Dermis microvascular lymphatic vessel endothelial cell (primary cell): ENCODE measurements around the gene DNAJB7. TPM values are rescaled to one million over a fixed set of nuclear protein-coding genes. Genes with fewer than 3 reads are reported as not detected.
A peak's percentile ranks its signal among the peaks of the same experiment; 100 is the strongest.
"Not testable (repeated sequence)": the region's sequence is repeated elsewhere in the genome, so short reads cannot be mapped to it uniquely, and the experiment has no call there.

ENCODE experiments used
- DNase-seq, 2 donors: peaks; one replicate each; pipeline versions ENCODE4 v3.0.0 to v3.0.0-alpha.2; 2010; ENCODE audit warnings: low read depth in 2 of 2
- total RNA-seq: library from RNA; depleted of rRNA; stranded (reverse); fragments of >200 nt; gene quantifications from 2 replicates; pipeline ENCODE4 v1.2.1, GENCODE V29; 2014

The DNAJB7 gene
- total RNA-seq, 1 donor from 2014 or later = not detected

DNA sequence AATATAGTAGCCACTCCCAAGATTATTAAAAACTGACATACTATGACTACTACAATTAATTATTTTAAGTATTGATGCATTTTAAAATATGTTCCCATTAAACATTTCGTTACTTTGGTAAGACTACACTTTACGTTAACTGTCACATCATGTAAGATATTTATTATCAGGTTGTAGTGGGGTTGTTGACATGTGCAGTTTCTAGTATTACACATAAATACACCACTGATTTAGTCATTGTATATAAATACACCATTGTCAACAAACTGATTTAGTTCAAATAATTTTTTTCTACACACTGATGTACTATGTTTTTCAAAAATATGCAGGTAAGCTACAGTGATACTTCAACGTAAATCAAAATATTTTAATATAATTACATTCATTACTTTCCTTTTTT is 17.0 kb downstream of the DNAJB7 start:
- DNase-seq = no peak

GRCh38 chr22:40838486-40838885 is 23.4 kb downstream of the DNAJB7 start:
- no peak for DNase-seq

DNA sequence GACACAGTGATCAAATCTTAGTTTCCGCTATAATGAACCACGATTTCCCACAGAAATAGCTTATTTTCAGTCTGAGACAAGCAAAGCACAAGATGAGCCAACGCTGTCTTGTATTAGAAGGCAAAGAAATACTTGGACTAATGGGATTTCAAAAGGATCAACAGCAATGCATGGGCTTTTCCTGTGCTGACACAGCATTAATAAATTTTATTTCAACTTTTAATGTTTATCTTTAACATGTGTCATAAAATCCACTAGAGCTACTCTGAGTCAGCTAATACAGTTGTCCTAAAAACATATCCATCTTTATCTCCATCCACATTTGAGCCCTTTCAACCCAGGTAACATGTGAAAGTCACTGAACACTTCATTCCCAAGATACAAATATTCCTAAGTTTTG is 27.3 kb downstream of the DNAJB7 start:
- DNase-seq = no peak

DNA sequence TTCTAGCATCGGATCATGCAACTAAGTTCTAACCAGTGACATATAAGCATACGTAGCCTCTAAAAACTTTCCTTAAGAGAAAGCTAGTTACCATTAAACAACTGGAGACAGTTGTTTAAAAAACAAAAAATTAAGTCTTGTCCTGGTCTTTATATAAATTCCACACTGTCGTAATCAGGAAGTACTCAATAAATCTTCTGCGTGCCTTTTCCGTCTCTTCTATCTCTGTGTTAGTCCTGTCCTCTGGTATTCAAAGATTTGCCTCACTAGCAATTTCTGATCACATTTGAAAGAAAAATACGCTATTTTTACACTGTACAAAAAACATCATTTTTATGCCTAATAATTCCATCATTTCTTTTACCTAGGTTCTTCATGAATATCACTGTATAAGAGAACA is 32.8 kb downstream of the DNAJB7 start:
- DNase-seq = peak in 1 of 2 donors; percentile 30

- DNase-seq = no peak
Measured at GRCh38 chr22:40826984-40827741, 34.8 kb downstream of the DNAJB7 start.

GRCh38 chr22:40826292-40826691 is 35.6 kb downstream of the DNAJB7 start:
- not testable (repeated sequence) for DNase-seq

DNA sequence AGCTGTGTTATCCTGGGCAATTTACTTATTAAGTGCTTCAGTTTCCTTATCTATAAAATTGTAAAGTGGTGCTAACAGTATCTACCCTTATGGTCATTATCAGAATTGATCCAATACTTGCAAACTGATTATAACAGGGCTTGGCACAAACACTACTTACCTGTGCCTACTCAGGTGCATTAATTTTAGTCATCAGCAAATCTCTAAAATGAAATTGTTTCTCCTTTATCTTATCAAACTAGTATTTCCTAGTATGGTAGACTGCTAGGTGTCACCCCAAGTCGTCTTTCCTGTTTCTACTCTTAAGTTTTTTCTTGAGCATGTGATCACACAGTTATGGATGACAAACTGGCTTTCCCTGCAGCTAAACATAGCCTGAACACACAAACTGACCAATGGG is 38.5 kb downstream of the DNAJB7 start:
- no peak for DNase-seq

- peak; percentile 32 to 61 for DNase-seq
Measured at GRCh38 chr22:40819599-40820140, 42.2 kb downstream of the DNAJB7 start.

DNA sequence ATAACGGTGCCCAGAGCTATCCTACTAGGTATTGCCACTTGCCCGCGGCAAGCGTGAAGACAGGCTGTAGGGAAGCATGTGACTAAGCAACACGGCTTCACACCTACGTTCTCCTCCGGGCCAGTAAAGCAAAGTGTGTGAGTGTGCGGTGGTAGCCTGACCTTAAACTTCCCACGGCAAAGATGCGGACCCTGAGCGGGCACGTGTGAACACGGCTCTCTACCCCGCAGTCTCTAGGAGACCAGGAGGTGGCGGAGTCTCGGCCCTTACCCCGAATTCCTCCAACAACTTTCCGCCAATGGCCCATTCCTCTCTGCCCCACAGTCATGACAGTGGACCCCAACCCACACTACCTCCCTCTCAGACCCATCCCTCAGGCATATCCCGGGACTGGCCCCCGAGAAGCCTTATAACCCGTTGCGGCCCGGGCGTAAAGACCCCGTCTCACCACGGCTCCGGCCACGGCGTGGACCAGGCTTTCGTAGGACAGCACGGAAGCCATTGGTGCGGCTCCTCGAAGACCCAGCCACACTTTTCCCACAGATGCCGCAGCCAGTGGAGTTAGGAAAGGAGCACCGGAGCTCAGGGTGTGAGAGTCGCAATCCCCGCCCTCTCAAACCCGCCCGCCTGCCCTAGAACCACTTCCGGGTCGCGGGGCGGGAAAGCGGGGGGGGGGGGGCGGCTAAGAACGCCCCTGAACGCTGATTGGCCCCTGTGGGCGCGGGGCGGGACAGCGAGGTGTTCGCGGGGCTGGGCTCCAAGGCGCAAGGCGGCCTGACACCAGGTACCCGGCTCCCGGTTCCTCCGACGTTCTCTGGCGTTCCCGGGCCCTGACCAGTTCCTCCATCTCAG is 42.9 kb downstream of the DNAJB7 start, which contains the start of gene SLC25A17:
Gene SLC25A17 (minus strand): TSS at position 600 of the 852 bp plus-strand sequence. CDS start 98 bp downstream, at position 502.
- peak; percentile 54 to 84 for DNase-seq

DNA sequence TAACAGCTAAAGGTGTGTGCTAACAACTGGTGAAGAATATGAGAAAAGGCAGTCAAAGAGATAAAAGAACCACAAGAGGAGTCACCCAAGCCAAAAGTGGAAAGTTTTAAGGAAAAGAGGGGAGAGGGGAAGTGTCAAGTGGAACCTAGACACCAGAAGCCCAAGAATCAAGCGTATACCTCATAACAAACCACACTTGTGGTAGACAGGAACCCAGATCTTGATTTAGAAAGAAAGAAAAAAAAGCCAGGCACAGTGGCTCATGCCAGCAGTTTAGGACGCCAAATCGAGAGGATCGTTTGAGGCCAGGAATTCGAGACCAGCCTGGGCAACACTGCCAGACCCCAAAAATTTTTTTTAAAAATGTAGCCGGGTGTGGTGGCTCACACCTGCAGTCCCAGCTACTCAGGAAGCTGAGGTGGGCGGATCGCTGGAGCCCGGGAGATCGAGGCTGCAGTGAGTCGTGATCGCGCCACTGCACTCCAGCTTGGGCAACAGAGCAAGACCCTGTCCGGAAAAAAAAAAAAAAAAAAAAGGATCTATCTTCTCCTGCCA is 43.6 kb downstream of the DNAJB7 start:
- no peak for DNase-seq

DNA sequence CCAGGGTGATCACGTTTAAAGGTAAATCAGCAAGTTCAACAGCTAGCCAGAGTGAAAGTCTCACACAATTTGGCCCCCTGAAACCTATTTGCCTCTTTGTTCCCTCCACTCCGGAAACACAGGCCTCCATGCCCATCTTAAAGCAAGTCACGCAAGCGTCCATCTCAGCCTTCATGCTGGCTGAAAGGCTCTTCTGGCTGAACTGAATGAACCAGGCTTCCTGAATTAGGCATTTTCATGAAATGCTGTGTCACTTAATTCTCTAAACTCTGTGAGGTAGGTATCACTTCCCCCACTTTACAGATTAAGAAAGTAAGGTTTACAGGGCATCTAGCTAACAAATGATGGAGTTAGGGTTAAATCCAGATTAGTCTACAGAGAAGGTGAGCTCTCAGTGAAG is 44.2 kb downstream of the DNAJB7 start:
- no peak for DNase-seq

GRCh38 chr22:40813912-40814315 is 48.0 kb downstream of the DNAJB7 start:
- DNase-seq = no peak

Other genes starting within 250 kb of the DNAJB7 start
- gene MRTFA, start 225.4 kb downstream of the DNAJB7 start, total RNA-seq = 12.8 and 24.5 TPM in 2 replicates
- 0.13 TPM in 2 replicates for gene MCHR1, start 182.6 kb downstream of the DNAJB7 start, total RNA-seq
- 15.7 and 19.2 TPM in 2 replicates for gene SLC25A17, start 42.8 kb downstream of the DNAJB7 start, total RNA-seq
- gene ST13, start 5.5 kb downstream of the DNAJB7 start, total RNA-seq = 167 and 190 TPM in 2 replicates
- gene XPNPEP3, start 5.0 kb downstream of the DNAJB7 start, total RNA-seq = 5.4 and 7.0 TPM in 2 replicates
- gene RBX1, start 89.3 kb upstream of the DNAJB7 start, total RNA-seq = 74.8 and 93.5 TPM in 2 replicates
- gene EP300, start 230.5 kb upstream of the DNAJB7 start, total RNA-seq = 21.2 and 49.6 TPM in 2 replicates